Dedifferentiated amniotic fluid mesenchymal stem cell (primary cell): ENCODE results near the gene PTRH1.

ENCODE experiments used
- DNase-seq: peaks from one replicate; pipeline ENCODE4 v3.0.0-alpha.2; 2016; ENCODE audit errors: extremely low spot score

PTRH1 gene

DNA sequence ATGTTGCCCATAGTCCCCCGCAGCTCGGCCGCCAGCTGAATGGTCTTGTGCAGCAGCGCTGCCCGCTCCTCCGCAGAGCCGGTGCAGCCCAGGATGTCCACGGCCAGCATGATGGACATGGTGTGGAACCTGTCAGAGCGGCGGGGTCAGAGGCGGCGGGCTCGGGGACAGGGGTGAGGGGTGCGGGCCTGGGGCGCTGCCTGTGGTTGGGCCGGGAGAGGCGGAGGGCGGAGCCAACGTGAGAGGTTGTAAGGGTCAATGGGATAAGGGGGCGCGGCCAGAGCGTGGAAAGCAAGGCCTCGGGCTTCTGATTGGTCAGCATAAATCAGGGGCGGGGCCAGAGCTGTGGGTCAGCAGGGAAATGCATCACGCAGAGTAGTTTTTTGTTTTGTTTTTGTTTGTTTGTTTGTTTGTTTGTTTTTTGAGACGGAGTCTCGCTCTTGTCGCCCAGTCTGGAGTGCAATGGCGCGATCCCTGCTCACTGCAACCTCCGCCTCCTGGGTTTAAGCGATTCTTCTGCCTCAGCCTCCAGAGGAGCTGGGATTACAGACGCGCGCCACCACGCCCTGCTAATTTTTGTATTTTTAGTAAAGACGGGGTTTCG lies 26.5 kb upstream of the PTRH1 start:
- no peak for DNase-seq

DNA sequence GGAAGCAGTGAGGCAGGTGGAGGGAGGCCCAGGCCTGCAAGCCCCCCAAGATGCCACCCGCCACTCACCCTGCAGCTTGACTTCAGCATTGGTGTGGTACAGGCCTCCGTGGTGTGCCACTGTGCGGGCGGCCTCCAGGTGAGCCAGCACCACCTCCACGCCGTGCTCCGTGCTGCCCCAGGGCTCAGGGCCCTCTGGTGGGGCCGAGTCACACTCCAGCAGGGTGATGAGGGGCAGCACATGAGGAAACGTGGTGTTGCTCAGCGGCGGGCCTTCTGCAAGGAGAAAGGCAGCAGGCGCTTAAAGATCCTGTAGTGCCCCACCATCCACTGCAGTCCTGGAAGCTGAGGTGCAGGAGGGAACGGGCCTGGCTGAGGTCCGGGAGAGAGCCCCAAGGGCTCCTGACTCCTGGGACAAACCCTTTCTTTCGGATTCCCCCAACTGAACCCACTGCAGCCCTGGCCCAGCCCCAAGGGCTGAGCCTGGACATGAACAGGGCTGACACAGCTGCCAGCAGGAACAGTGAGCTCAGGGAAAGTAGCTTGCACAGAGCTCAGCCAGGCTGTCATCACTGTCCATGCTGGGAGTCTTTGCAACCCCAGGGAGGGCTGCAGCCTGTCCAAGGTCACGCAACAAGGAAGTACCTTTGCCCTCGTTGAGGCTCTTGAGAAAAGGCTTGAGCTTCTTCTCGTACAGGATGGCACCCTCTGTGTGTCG lies 24.3 kb upstream of the PTRH1 start:
- no peak for DNase-seq

DNA sequence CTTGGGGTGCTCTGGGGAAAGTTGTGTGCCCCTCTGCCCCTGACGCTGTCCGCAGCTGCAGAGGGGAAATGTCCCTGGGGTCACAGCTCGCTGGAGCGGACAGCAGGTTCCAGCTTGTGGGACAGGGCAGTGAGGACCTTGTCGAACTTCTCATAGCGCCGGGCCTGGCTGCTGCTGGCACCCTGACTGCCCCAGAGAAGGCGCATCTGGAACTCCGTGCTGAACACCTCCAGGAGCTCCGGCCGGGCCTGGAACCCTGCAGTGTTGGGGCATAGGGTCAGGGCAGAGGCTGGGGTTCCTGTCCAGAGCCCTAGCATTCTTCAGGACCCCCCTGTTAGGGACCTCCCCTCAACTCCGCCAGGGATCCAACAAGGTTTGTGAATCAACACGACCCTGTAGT lies 23.2 kb upstream of the PTRH1 start:
- DNase-seq, result no peak

DNA sequence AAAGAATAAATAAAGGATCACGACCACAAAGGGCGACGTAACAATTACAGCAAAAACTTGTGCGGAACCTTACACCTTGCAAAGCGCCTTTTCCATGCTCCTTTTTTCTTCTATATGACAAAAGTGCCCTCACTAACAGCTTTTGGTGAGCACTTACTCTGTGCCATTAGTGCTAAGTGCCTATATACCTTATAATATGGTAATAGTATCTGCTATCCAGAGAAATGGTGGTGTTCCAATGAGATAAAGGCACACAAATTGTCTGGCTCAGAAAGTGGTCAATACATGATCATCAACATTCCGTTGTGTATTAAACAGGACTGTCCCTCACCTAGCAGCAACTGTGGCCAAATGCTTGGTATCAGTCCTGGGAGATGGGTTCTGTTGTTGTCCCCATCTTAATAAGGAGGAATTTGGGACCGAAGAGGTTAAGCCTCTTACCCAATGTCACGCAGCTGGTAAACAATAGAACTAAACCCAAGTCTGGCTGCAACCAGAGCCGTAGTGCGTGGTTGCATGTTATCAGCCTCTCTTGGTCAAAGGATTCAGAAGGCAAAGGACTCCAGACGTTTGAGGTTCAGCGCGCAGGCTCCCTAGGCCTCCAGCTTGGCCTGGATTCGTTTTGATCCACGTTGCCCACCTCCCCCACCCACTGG lies 20.2 kb upstream of the PTRH1 start:
- DNase-seq, result no peak

DNA sequence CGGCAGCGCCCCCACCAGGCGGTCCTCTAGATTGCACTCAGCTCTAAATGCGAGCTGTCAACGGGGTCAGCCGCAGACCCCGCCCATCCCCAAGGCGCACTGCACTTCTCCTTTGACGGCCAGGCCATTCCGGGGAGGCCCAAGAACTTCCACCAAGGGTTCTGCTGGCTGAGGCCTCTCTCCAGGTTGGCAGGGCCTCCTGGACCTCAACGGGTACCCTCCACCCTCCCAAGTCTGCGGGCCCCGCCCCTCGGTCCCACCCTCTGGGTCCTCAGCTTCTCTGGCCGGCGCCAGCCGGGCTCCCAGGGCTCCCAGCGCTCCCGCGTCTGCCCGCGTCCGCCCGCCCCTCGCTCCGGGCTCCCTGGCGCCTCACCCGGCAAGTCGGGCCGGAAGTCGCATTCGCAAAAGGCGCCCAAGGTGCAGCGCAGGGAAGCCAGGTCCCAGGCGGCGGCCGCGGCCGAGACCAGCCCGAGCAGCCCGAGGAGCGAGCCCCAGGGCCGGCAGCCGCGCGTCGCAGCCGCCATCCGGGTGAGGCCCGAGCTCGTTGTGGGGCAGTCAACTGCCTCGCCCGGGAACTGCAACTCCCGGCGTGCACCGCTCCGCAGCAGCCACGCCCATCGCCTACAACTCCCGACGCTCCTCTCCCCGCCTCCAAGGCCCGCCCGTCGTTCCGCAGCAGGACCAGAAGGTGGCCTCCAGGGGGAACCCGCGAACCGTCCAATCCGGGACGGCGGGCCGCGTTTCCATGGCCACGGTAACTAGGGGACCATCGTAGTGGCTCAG lies 19.5 kb upstream of the PTRH1 start, which contains the start of gene TOR2A:
Gene TOR2A (minus strand): TSS at position 548 of the 783 bp plus-strand sequence. CDS start 24 bp downstream, at position 524.
- peak; percentile 96 for DNase-seq

DNA sequence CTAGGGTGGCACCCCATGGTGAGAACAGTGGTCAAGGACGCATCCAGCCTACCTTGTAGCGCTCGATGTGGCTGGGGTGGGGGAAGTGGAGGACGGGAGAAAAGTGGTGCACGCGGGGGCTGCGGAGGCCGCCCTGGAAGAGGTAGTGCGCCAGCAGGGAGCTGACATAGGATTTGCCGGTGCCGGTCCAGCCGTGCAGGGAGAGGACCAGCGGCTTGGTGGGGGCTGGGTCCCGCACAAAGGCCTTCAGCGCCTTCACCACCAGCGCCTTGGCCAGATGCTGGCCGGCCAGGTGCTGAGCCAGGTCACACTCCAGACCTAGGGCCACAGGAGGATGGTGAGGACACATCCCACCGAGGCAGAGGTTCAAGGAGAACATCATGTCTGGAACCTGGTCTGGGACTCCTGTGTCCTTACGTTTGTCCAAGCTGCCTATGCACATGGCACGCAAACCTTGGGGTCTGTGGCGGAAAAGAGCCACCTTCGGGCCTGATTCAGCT lies 18.8 kb upstream of the PTRH1 start:
- DNase-seq, result no peak

DNA sequence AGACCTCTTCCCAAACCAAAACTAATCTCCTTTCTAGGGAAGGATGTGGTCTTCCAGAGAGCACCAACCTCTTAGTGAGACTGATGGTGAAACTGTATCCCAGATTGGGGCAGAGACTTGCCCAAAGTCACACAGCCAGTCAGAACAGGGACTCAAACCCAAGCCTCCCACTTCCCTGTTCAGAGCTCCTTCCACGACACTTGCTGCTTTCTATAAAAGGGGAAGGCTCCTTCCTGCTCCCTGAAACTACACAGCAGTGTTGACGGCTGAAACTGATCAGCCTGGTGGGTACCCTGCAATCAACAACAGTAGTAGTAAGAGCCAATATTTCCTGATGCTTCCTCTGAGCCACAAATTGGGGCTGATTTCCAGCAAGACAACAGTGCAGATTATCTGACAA lies 18.2 kb upstream of the PTRH1 start:
- no peak for DNase-seq

DNA sequence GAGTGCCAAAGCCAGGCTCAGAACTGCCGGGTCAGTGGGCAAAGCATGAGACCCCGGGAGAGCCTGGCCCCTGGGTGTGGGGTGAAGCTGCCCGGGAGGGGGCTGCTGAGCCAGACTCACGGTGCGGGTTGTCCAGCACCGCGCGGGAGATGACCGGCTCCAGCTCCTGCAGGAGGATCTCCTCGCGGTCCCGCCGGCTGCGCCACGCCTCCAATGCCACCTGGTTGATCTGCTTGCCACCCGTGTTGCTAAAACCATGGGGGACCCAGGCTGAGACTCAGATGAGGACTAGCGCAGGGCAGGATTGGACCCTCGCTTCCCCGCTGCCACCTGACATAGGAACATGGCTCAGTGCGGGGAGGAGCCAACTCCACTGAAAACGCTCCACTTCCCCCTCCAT lies 17.0 kb upstream of the PTRH1 start:
- no peak for DNase-seq

DNA sequence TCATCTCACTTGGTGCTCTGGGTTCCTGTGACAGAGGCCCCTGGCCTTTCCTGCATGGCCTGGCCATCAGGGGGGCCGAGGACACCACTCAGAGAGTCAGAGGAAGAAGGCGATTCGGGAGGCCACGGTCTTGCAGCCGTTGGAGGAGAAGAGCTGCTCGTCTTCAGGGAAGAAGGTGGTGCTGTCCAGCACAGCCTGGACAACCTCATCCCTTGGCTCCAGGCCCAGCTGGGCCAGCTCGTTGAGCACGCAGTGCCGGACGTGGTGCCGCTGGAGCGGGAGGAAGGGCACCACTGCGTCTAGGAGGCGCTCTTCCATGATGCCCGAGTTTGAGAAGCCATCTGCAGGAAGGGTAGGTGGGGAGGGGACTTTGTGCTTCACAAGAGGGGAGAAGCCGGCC lies 16.5 kb upstream of the PTRH1 start:
- DNase-seq, result no peak

DNA sequence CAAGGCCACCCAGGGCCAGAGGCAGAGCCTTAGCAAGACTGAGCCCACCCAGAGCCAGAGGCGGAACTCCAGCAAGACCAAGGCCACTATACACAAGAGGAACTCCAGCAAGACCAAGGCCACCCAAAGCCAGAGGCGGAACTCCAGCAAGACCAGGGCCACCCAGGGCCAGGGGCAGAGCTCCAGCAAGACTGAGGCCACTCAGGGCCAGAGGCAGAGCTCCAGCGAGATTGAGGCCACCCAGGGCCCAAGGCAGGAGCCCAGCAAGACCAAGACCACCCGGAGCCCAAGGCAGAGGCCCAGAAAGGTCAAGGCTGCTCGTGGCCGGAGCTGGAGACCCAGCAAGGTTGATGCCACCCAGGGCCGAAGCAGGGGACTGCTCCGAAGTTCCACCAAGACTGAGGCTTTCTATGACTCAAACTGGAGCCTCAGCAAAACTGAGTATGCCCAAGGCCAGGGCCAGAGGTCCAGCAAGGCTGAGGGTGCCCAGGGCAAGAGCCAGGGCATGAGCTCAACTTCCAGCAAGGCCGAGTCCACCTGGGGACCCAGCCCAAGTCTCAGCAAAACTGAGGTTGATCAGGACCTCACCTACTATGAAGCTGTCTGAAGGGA lies 15.4 kb upstream of the PTRH1 start:
- DNase-seq, result no peak

DNA sequence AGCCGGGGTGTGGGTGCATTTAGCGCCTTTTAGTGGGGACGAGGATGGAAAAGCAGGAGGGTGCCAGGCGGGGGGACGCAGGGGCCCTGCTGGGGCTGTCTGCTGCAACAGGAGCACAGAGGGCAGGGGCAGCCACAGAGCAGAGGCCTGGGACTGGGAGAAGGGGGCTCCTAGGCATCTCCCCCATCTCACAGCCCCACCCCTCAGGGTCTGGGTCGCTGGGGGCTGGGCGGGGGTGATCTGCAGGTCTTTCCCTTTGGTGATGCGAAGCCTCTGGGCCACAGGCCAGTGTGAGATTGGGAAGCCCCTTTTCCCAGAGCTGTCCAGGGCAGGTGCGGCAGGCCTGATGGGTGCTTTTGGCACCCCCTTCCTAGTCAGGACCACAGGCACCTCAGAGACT lies 14.8 kb upstream of the PTRH1 start:
- DNase-seq, result no peak

DNA sequence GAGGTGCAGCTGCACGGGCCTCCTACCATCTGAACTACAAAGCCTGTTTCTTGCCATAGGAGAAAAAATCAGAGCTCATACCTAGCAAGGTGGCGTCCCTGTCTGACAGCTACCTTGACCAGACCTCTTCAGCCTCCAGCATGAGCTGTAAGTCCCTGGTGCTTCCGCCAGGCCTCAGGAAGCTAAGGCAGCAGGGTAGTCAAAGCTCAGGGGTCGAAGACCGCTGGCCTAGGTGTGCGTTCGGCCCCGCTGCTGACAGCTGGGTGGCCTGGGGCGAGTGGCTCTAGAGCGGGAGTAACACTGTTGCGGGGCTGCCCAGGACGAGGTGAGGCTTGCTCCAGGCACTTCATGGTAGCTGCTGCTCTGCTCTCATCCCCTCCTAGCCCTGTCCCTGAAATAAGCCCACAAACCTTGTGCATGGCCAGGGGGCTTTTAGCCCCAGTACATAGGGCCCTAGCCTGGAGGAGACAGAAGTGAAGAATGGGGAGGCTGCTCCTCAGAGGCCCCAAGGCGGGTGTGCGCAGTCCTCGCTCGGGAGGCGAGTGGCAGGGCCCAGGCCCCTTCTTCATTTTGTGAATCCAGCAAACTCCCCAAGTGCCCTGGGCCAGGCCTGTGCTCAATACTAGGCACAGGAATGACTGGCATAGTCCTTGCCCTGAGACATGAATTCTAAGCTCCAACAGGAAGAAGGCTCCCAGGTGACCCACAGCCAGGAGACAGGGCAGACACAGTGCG lies 14.2 kb upstream of the PTRH1 start:
- no peak for DNase-seq

DNA sequence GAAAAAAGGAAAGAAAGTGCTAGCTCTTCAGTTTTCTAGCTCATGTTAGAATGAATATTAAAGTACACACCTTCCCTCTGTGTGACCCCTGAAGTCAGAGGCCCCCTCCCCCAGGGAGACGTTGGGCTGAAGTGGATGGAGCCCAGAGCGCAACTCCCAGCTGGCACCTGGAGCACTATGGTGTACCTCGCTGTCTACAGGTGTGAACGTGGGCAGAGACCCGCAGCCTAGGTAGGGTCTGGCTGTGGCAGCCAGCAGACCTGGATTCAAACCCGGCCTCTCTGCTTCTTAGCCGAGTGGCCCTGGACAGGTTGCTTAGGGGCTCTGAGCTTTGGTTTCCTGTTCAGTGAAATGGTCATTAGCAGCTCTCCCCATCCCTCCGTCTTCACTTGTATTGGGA lies 13.3 kb upstream of the PTRH1 start:
- DNase-seq, result no peak

DNA sequence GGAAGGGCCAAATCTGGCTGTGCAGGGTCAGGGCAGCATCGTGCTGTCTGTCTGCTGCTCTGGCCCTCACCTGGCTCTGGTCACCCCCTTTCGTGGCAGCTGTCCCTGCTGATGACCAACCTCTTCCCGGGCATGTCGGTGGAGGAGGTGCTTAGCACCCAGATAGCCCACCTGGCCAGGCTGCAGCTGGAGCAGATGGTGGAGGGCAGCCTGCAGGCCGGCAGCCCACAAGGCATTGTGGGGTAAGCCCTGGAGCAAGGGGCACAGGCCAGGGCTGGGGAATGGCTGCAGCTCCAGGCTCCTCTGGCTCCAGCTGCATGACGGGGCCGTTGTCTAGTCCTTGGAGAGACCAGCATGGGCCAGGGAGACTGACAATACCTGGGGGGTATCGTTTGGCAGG lies 11.4 kb upstream of the PTRH1 start:
- no peak for DNase-seq

DNA sequence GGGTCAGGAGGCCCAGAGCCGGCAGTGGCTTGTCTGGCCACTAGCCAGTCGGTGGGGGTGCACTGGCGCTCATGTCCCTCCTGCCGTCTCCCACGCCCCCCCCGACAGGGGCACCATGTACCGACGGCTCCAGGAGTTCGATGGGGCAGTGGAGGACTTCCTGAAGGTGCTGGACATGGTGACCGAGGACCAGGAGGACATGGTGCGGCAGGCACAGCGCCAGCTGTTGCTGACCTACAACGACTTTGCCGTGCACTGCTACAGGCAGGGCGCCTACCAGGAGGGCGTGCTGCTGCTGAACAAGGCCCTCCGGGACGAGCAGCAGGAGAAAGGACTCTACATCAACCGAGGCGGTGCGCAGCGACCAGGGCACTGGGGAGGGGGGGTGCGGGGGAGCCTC lies 8.5 kb upstream of the PTRH1 start:
- DNase-seq, result no peak

DNA sequence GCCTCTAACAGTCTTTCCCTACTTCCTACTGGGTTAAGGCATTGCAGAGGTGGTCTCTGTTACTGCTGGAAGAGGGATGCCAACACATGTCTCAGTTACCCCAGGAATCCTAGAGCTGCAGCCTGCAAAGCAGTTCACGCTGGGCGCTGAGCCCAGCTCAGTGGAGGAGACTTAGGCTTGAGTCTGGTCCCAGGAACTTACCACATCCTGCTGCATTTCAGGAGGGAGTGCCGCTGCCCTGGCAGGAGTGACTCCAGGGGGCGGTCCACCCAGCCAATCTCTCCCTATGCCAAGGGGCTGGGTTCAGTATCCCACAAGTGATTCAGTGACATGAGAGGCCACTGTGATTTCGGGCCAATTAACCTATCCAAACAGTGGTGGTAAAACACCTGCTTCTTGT lies 8.0 kb upstream of the PTRH1 start:
- no peak for DNase-seq

DNA sequence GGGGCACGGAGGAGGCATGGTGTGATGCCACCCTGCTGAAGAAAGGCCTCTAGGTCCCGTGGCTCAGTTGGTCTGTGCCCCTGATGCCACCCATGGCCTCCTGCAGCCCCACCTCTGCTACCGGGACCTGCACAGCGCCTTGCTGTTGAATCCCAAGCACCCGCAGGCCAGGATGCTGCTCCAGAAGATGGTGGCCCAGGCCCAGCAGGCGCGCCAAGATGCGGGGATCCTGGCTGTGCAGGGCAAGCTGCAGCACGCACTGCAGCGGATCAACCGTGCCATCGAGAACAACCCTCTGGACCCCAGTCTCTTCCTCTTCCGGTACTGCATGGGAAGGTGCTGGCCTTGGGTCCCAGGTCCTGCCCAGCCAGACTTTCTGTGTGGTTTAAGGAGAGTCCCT lies 7.5 kb upstream of the PTRH1 start:
- DNase-seq, result no peak

DNA sequence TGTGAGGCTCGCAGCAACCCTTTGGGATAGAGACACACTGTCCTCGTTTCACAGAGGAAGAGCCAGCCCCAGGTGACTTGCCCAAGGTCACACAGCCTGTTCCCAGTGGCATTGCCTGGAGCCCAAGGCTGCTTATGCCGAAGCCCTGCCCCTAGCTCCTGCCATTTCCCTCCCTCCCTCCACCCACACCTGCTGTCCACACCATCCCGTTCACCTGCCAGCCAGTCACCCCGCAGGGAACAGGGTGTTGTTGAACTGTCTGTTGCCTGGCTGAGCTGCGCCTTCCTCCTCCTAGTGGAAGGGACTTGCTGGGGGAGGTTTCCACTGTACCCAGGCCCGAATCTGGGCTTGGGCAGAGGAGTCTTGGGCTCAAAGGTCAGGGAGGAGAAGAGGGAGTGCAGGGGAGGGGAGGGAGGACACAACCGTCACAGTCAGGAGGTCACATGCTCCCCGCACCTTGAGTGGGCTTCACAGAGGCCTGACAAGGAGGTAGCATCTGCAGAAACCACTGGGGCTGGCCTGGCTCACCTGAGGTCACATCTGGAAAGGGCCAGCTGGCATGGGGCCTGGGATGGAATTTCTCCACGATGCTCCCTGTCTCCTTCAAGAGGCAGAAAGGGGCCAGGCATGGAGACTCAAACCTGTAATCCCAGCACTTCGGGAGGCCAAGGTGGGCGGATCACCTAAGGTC lies 6.7 kb upstream of the PTRH1 start:
- DNase-seq, result no peak

DNA sequence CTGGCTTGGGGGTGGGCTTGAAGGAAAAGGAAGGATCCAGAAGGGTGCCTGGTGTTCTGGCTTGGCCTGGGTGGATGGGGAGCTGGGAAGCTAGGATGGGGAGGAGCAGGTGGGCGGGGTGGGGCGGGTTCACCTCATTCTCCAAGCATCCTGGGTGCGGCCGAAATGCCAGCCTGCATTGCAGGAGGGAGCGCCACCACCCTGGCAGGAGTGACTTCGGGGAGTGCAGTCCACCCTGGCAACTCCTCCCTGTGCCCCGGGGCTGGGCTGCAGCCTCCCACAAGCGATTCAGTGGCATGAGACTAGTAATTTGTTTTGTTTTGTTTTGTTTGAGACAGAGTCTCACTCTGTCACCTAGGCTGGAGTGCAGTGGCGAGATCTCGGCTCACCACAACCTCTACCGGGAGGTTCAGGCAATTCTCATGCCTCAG lies 5.9 kb upstream of the PTRH1 start:
- DNase-seq, result no peak

DNA sequence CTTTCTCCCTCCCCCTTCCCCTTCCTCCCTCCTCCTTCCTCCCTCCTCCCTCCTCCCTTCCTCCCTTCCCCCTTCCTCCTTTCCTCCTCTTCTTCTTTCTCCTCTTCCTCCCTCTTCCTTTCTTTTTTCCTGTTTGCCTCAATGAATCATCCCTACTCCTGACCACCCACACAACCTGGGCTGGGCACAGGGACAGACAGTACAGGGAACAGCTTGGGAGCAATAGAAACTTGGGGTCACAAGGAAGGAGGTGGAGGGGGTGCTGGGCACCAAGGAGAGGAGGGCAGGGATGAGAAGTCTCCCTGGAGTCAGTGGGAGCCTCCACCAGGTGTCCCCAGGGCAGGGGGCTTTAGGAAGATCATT lies 5.4 kb upstream of the PTRH1 start:
- no peak for DNase-seq
